K562 (cell line): Measurements from ENCODE around the gene ERFL. TPM values are rescaled to one million over a fixed set of nuclear protein-coding genes. Genes with fewer than 3 reads are reported as not detected.

Experiments
- BCOR ChIP-seq: fragments of 450-650 bp; IDR thresholded peaks from 2 replicates; pipeline ENCODE4 v1.6.1; 2016
- CCNT2 ChIP-seq: IDR thresholded peaks from 2 replicates; pipeline ENCODE4 v1.6.1; 2011; ENCODE audit warnings: borderline replicate concordance, low read depth, mild to moderate bottlenecking, moderate library complexity, mixed read lengths, low read length; ENCODE audit not compliant: insufficient read length; ENCODE audit errors: extremely low read depth
- CEBPG ChIP-seq, 3 experiments: fragments of 200-800 bp in 1 of 3; sonication (Bioruptor generic) in 1 of 3; sonication (generic) in 1 of 3; formaldehyde crosslinking in 1 of 3; IDR thresholded peaks in 2 of 3; conservative IDR thresholded peaks in 1 of 3; 2 replicates each; pipeline versions ENCODE4 v1.6.1 to v1.8.0; 2016 to 2022; ENCODE audit warnings: missing compliant biosample characterization in 2 of 3, missing genetic modification characterization in 2 of 3, mild to moderate bottlenecking in 1 of 3, missing genetic modification reagents in 1 of 3
- E2F4 ChIP-seq: sonication (generic); formaldehyde crosslinking; IDR thresholded peaks from 2 replicates; pipeline ENCODE4 v1.8.0; 2022; ENCODE audit warnings: mild to moderate bottlenecking, low read depth, missing genetic modification reagents
- ETV1 ChIP-seq: fragments of 450-650 bp; conservative IDR thresholded peaks from 2 replicates; pipeline ENCODE4 v1.6.1; 2016; ENCODE audit warnings: missing genetic modification characterization, control low read depth, low read depth, missing compliant biosample characterization
- FOSL1 ChIP-seq: fragments of 200-800 bp; sonication (Bioruptor generic); conservative IDR thresholded peaks from 2 replicates; pipeline ENCODE4 v1.6.1; 2016; ENCODE audit warnings: missing genetic modification characterization, missing compliant biosample characterization
- GABPB2 ChIP-seq: fragments of 250-450 bp; sonication (Bioruptor Pico); conservative IDR thresholded peaks from 2 replicates; pipeline ENCODE4 v1.5.1; 2021; ENCODE audit warnings: mild to moderate bottlenecking
- MCM7 ChIP-seq, 2 experiments: fragments of 450-650 bp; IDR thresholded peaks; 2 replicates each; pipeline ENCODE4 v1.6.1; 2016 to 2018
- MTF1 ChIP-seq: fragments of 250-450 bp; sonication (Bioruptor Pico); IDR thresholded peaks from 2 replicates; pipeline ENCODE4 v1.9.0; 2021; ENCODE audit warnings: moderate library complexity, mild to moderate bottlenecking, inconsistent platforms, borderline replicate concordance
- POLR2A ChIP-seq: fragments of 450-650 bp; conservative IDR thresholded peaks from 2 replicates; pipeline ENCODE4 v1.6.1; 2016
- PREB ChIP-seq: sonication (generic); formaldehyde crosslinking; IDR thresholded peaks from 2 replicates; pipeline ENCODE4 v1.8.1; 2023; ENCODE audit warnings: mild to moderate bottlenecking, missing genetic modification reagents
- RBM15 ChIP-seq: fragments of 200-400 bp; formaldehyde crosslinking; IDR thresholded peaks from 2 replicates; pipeline ENCODE4 v1.6.1; 2018; ENCODE audit warnings: mild to moderate bottlenecking, low read length, moderate library complexity; ENCODE audit not compliant: insufficient read depth
- SREBF2 ChIP-seq: sonication (generic); formaldehyde crosslinking; IDR thresholded peaks from 2 replicates; pipeline ENCODE4 v1.4.0; 2020; ENCODE audit warnings: mild to moderate bottlenecking, missing genetic modification reagents
- U2AF1 ChIP-seq: fragments of 200-400 bp; formaldehyde crosslinking; optimal IDR thresholded peaks from 2 replicates; pipeline ENCODE3; 2017; ENCODE audit warnings: mild to moderate bottlenecking, low read depth, low read length, moderate library complexity
- U2AF2 ChIP-seq: fragments of 200-400 bp; formaldehyde crosslinking; optimal IDR thresholded peaks from 2 replicates; pipeline ENCODE3; 2017; ENCODE audit warnings: low read depth, mild to moderate bottlenecking, low read length
- ZNF584 ChIP-seq: fragments of 200-800 bp; sonication (Bioruptor generic); IDR thresholded peaks from 2 replicates; pipeline ENCODE4 v1.6.1; 2016; ENCODE audit warnings: low read depth, mild to moderate bottlenecking, missing genetic modification characterization, missing compliant biosample characterization
- ZNF75A ChIP-seq: fragments of 450-650 bp; formaldehyde crosslinking; IDR thresholded peaks from 2 replicates; pipeline ENCODE4 v1.4.0; 2020; ENCODE audit warnings: mild to moderate bottlenecking
- ZNF77 ChIP-seq: fragments of 250-450 bp; sonication (Bioruptor Pico); IDR thresholded peaks from 2 replicates; pipeline ENCODE4 v1.5.0; 2020
- polyA plus RNA-seq, 8 experiments: library from polyadenylated mRNA; depleted of rRNA in 4 of 8; stranded (reverse) in 5 of 8; unstranded in 3 of 8; fragments of >200 nt; fragmentation: Nextera tagmentation in 2 of 8; fragmentation: Illumina TruSeq in 1 of 8; extraction: Ambion mirVana in 2 of 8; extraction: Trizol in 1 of 8; gene quantifications; 2 replicates each; pipeline versions ENCODE4 v1.2.1 to v1.2.3, GENCODE V29; 2011 to 2014; ENCODE audit warnings: inconsistent platforms in 1 of 8, missing spikeins in 1 of 8
- total RNA-seq, 7 experiments: library from RNA; depleted of rRNA in 6 of 7; stranded (reverse); fragments of >200 nt in 6 of 7; fragmentation: Illumina TruSeq in 2 of 7; extraction: Trizol in 2 of 7; gene quantifications; 2 replicates each; pipeline versions ENCODE4 v1.2.1 to v1.2.3, GENCODE V29; 2011 to 2021; ENCODE audit warnings: low replicate concordance in 1 of 7
- TF ChIP-seq, protein P1 (sequence below): sonication (generic); formaldehyde crosslinking; IDR thresholded peaks from 2 replicates; pipeline ENCODE4 v1.8.0; 2022; ENCODE audit warnings: mild to moderate bottlenecking, missing genetic modification reagents, borderline replicate concordance
- TF ChIP-seq, protein P2 (sequence below): fragments of 250-450 bp; sonication (Bioruptor Pico); IDR thresholded peaks from 2 replicates; pipeline ENCODE4 v1.5.0; 2020; ENCODE audit warnings: mild to moderate bottlenecking, borderline replicate concordance

Gene ERFL
- total and polyA plus RNA-seq, 9 of the 15 experiments (the other 6 are each of a cell fraction or from before 2014, with no cell fraction given), result 0.07 to 0.75 (median 0.32) TPM; not detected in 4

DNA sequence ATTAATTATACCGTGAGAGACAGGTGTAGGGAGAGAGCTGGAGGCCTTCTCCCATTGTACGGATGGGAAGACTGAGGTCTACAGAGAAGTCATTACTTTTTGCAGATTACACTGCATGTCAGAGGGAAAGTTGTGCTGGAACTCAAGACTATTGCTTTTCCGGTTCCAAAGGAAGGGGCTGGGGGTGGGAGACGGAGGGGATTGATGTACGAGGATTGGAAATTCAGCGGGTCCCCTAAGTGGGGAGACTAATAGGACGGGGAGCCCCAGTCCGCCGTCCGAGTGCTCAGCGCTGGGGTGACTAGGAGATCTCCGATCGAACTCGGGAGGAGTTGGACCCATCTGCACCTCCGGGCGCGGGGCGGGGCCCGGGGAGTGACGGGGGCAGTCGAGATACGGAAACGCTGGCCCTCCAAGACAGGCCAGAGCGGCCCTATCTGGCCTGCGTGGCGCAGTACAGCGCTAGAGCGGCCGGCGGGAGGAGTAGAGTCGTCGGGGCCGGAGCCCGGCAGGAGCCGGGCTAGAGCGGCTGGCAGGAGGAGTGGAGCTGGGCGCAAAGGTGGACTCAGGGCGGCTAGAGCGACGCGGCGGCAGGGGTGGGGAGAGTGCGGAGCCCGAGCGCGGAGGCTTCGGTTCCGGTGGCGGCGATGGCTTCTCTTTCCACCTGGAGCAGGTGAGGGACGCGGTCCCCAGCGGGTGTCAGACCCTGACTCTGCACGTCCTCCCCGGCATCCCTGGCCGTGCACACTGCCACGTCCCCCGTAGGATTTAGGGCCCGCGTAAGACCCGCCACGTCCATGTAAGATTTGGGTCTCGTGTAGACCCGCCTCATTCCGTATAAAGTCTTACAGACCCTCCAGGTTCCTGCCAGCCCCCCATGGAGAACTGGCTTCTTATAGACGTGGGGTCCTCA is 44.2 kb downstream of the ERFL start (continued):
- TF ChIP-seq MTF1, result no peak
- no peak for TF ChIP-seq MCM7 (IDR thresholded peaks at IDR 0.05)
- TF ChIP-seq PREB (CRISPR knock-in tag), result no peak
- TF ChIP-seq FOSL1 (tag), result peak; percentile 58
- no peak for TF ChIP-seq RBM15
- TF ChIP-seq CEBPG (CRISPR knock-in tag; IDR thresholded peaks at IDR 0.05), result no peak
- no peak for TF ChIP-seq CEBPG (tag; conservative IDR thresholded peaks at IDR 0.05 in 1 of 2, IDR thresholded peaks at IDR 0.05 in 1 of 2)
- no peak for TF ChIP-seq ZNF77 (CRISPR knock-in tag)
- TF ChIP-seq GABPB2 (CRISPR knock-in tag), result no peak
- TF ChIP-seq ZNF584 (CRISPR knock-in tag), result no peak
- TF ChIP-seq, protein P1, sequence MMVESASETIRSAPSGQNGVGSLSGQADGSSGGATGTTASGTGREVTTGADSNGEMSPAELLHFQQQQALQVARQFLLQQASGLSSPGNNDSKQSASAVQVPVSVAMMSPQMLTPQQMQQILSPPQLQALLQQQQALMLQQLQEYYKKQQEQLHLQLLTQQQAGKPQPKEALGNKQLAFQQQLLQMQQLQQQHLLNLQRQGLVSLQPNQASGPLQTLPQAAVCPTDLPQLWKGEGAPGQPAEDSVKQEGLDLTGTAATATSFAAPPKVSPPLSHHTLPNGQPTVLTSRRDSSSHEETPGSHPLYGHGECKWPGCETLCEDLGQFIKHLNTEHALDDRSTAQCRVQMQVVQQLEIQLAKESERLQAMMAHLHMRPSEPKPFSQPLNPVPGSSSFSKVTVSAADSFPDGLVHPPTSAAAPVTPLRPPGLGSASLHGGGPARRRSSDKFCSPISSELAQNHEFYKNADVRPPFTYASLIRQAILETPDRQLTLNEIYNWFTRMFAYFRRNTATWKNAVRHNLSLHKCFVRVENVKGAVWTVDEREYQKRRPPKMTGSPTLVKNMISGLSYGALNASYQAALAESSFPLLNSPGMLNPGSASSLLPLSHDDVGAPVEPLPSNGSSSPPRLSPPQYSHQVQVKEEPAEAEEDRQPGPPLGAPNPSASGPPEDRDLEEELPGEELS, result no peak
- no peak for TF ChIP-seq SREBF2 (CRISPR knock-in tag)
- TF ChIP-seq U2AF1, result peak; percentile 99
- peak; percentile 100 for TF ChIP-seq BCOR
- no peak for TF ChIP-seq U2AF2
- TF ChIP-seq POLR2A, result peak; percentile 91
- peak; percentile 96 for TF ChIP-seq CCNT2
- TF ChIP-seq, protein P2, sequence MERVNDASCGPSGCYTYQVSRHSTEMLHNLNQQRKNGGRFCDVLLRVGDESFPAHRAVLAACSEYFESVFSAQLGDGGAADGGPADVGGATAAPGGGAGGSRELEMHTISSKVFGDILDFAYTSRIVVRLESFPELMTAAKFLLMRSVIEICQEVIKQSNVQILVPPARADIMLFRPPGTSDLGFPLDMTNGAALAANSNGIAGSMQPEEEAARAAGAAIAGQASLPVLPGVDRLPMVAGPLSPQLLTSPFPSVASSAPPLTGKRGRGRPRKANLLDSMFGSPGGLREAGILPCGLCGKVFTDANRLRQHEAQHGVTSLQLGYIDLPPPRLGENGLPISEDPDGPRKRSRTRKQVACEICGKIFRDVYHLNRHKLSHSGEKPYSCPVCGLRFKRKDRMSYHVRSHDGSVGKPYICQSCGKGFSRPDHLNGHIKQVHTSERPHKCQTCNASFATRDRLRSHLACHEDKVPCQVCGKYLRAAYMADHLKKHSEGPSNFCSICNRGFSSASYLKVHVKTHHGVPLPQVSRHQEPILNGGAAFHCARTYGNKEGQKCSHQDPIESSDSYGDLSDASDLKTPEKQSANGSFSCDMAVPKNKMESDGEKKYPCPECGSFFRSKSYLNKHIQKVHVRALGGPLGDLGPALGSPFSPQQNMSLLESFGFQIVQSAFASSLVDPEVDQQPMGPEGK (CRISPR knock-in tag), result no peak
- TF ChIP-seq E2F4 (CRISPR knock-in tag), result no peak
- TF ChIP-seq ZNF75A (CRISPR knock-in tag), result no peak
- peak; percentile 60 for TF ChIP-seq ETV1
